HepG2 (cell line): ENCODE results near the gene PCGF2.

ENCODE experiments used
- FOXJ3 ChIP-seq: sonication (generic); formaldehyde crosslinking; IDR thresholded peaks from 2 replicates; pipeline ENCODE4 v1.4.0; 2020; ENCODE audit warnings: missing genetic modification reagents, mild to moderate bottlenecking, borderline replicate concordance
- NFATC3 ChIP-seq: sonication (generic); formaldehyde crosslinking; IDR thresholded peaks from 2 replicates; pipeline ENCODE4 v1.5.1; 2020; ENCODE audit warnings: mild to moderate bottlenecking, missing genetic modification reagents
- SIN3A ChIP-seq: IDR thresholded peaks from 2 replicates; pipeline ENCODE4 v1.6.1; 2011; ENCODE audit warnings: low read depth, mild to moderate bottlenecking, control low read depth, low read length, borderline replicate concordance
- SMAD3 ChIP-seq: sonication (generic); formaldehyde crosslinking; IDR thresholded peaks from 2 replicates; pipeline ENCODE4 v1.4.0; 2020; ENCODE audit warnings: missing genetic modification reagents
- SYNCRIP ChIP-seq: fragments of 200-400 bp; formaldehyde crosslinking; IDR thresholded peaks from 2 replicates; pipeline ENCODE4 v1.6.1; 2018; ENCODE audit warnings: mild to moderate bottlenecking, low read depth, low read length; ENCODE audit not compliant: insufficient read depth
- YY1 ChIP-seq: IDR thresholded peaks from 2 replicates; pipeline ENCODE4 v1.6.1; 2011; ENCODE audit warnings: low read length, low read depth, moderate library complexity, mild to moderate bottlenecking; ENCODE audit not compliant: insufficient read depth, insufficient replicate concordance
- TF ChIP-seq, protein P1 (sequence below): IDR thresholded peaks from 2 replicates; pipeline ENCODE4 v1.6.1; 2012; ENCODE audit warnings: inconsistent platforms
- TF ChIP-seq, protein P2 (sequence below): sonication (generic); formaldehyde crosslinking; IDR thresholded peaks from 2 replicates; pipeline ENCODE4 v1.5.0; 2020; ENCODE audit warnings: mild to moderate bottlenecking, missing genetic modification reagents, moderate library complexity

DNA sequence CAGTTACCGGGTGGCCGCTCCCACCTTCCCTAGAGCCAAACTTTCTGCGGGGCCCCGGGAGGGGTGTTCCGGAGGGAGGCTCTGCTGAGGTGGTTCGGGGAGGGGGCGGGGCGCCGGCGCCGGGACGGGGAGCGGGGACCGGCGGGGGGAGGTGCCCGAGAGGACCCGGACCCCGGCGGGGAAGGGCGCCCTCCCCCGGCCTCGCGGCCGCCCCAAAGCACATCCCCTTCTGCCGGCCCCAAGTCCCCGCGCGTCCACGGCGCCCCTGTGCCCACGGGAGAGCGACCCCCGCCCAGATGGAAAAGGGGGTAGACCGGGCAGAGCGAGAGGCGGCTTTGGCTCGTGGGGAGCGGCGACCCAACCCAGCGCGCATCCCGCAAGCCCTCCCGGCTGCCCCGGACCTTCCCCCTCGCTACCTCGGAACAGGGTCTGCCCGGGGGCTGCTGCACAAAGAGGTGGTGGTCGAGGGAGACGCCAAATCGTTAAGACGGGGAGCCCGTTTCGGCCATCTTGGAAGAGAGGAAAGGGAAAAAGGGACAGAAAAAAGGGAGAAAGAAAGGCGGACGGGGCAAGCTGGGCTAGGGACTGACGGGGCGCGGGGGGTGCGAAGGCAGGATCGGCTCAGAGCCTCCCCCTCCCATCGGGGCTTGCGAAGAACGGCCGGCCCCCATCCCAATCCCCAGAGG lies 530 bp downstream of the PCGF2 start:
- TF ChIP-seq NFATC3 (CRISPR knock-in tag) (no peak), YY1 (peak; percentile 88), FOXJ3 (CRISPR knock-in tag) (no peak), SYNCRIP (no peak), SIN3A (0 out of 2 replicates have a peak, but pooled peaks have one; percentile 17), SMAD3 (CRISPR knock-in tag) (no peak)
- TF ChIP-seq, protein P1, sequence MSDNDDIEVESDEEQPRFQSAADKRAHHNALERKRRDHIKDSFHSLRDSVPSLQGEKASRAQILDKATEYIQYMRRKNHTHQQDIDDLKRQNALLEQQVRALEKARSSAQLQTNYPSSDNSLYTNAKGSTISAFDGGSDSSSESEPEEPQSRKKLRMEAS, result no peak; the same call in 1 of the 2 replicates
- TF ChIP-seq, protein P2, sequence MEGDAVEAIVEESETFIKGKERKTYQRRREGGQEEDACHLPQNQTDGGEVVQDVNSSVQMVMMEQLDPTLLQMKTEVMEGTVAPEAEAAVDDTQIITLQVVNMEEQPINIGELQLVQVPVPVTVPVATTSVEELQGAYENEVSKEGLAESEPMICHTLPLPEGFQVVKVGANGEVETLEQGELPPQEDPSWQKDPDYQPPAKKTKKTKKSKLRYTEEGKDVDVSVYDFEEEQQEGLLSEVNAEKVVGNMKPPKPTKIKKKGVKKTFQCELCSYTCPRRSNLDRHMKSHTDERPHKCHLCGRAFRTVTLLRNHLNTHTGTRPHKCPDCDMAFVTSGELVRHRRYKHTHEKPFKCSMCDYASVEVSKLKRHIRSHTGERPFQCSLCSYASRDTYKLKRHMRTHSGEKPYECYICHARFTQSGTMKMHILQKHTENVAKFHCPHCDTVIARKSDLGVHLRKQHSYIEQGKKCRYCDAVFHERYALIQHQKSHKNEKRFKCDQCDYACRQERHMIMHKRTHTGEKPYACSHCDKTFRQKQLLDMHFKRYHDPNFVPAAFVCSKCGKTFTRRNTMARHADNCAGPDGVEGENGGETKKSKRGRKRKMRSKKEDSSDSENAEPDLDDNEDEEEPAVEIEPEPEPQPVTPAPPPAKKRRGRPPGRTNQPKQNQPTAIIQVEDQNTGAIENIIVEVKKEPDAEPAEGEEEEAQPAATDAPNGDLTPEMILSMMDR (CRISPR knock-in tag), result peak; percentile 70
